NB4 (cell line): ENCODE measurements around the gene MECP2.

ENCODE experiments used
- DNase-seq: peaks from one replicate; pipeline ENCODE4 v3.0.0; 2010; ENCODE audit warnings: low read depth
- H3K4me3 ChIP-seq: one replicate; pipeline ENCODE4 v1.5.1; 2011; ENCODE audit warnings: mild to moderate bottlenecking, low read depth, low read length, moderate library complexity
- MYC ChIP-seq: IDR thresholded peaks from 2 replicates; pipeline ENCODE4 v1.6.1; 2011; ENCODE audit warnings: low read depth, low read length
- POLR2A ChIP-seq: IDR thresholded peaks from 2 replicates; pipeline ENCODE4 v1.6.1; 2011; ENCODE audit warnings: mild to moderate bottlenecking; ENCODE audit not compliant: insufficient read length; ENCODE audit errors: extremely low read depth
- TF ChIP-seq, protein P1 (sequence below): IDR thresholded peaks from one replicate; pipeline ENCODE4 v1.5.1; 2012; ENCODE audit warnings: low read depth, low read length
- TF ChIP-seq, protein P2 (sequence below): IDR thresholded peaks from 2 replicates; pipeline ENCODE4 v1.6.1; 2011; ENCODE audit warnings: low read depth, low read length

Gene MECP2

DNA sequence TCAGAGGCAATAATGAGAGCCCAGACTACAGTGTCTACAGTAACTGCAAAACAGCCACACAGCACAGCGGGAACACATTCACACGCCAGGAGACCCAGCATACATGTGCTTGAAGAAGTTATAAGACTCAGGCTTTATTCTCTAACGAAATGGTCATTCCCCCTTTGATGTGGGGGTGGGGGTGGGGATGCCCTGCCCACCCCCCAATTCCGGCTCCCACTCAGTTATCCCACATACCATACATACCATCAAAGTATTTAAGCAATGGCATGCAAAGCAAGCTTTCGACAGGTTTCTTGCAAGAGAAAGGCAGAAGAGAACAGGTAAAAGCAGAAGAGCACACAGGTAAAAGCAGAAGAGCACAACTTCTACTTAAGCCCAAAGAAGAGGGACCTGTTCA is 3.6 kb downstream of the MECP2 start:
- no peak overlapping the region for H3K4me3 ChIP-seq
- DNase-seq: no peak
- TF ChIP-seq POLR2A (no peak), MYC (no peak)
- TF ChIP-seq, protein P1, sequence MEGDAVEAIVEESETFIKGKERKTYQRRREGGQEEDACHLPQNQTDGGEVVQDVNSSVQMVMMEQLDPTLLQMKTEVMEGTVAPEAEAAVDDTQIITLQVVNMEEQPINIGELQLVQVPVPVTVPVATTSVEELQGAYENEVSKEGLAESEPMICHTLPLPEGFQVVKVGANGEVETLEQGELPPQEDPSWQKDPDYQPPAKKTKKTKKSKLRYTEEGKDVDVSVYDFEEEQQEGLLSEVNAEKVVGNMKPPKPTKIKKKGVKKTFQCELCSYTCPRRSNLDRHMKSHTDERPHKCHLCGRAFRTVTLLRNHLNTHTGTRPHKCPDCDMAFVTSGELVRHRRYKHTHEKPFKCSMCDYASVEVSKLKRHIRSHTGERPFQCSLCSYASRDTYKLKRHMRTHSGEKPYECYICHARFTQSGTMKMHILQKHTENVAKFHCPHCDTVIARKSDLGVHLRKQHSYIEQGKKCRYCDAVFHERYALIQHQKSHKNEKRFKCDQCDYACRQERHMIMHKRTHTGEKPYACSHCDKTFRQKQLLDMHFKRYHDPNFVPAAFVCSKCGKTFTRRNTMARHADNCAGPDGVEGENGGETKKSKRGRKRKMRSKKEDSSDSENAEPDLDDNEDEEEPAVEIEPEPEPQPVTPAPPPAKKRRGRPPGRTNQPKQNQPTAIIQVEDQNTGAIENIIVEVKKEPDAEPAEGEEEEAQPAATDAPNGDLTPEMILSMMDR: no peak
- TF ChIP-seq, protein P2, sequence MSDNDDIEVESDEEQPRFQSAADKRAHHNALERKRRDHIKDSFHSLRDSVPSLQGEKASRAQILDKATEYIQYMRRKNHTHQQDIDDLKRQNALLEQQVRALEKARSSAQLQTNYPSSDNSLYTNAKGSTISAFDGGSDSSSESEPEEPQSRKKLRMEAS: no peak

DNA sequence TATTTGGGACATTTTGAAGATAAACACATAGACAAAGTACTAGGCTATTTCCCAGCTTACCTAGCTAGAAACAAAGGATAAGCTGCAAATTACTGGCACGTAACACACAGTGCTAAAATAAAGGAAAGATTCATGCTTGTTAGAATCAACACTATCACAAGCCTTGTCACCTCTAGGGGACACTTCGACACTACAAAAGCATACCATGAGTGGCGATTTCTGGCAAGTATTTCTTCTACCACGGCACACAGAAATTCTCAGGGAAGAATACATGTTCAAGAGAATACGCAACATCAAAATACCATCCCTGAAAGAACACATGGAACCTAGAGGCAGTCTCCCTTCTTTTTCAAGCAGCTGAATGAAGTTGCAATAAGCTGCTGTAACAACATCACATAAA is 5.1 kb downstream of the MECP2 start:
- H3K4me3 ChIP-seq: no peak overlapping the region
- TF ChIP-seq, protein P1: no peak
- TF ChIP-seq POLR2A (no peak), MYC (no peak)
- TF ChIP-seq, protein P2: no peak
- DNase-seq: peak; percentile 7

DNA sequence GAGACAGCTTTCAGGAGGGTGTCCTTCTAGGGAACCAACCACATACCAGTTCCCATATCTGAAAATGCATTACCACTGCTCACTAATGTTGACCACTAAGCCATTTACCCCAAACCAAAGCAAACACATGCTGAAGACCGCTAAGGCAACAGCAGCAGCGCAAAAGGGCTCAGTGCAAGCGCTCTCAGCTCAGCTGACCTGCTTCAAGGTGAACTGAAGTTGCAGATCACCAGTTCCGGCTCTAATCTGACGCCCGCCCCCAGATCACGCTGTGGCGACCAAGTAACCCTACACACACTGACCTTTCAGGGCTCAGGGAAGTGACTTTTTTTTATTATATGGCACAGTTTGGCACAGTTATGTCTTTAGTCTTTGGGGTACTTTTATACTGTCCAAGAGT is 5.8 kb downstream of the MECP2 start:
- H3K4me3 ChIP-seq: no peak overlapping the region
- TF ChIP-seq MYC (no peak), POLR2A (no peak)
- TF ChIP-seq, protein P2: no peak
- TF ChIP-seq, protein P1: no peak
- no peak for DNase-seq

DNA sequence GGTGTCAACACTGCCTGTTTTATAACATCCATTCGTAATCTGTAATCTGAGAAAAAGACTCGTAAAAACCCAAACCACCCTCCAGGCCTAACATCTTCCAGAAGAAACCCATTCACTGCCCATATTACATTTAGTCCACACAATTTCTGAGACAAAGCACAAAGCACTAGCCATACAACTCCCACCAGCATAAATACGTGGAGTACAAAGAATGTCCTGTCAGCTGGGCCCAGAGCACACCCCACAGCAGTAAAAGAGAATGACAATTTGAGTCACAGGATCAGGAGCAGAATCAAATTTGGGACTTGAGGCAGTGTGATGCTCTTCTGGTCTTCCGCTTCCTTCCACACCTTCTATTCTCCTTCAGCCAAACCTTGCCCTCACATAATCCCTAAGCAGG is 6.8 kb downstream of the MECP2 start:
- H3K4me3 ChIP-seq: no peak overlapping the region
- no peak for DNase-seq
- no peak for TF ChIP-seq POLR2A
- TF ChIP-seq MYC: no peak
- TF ChIP-seq, protein P2: no peak

DNA sequence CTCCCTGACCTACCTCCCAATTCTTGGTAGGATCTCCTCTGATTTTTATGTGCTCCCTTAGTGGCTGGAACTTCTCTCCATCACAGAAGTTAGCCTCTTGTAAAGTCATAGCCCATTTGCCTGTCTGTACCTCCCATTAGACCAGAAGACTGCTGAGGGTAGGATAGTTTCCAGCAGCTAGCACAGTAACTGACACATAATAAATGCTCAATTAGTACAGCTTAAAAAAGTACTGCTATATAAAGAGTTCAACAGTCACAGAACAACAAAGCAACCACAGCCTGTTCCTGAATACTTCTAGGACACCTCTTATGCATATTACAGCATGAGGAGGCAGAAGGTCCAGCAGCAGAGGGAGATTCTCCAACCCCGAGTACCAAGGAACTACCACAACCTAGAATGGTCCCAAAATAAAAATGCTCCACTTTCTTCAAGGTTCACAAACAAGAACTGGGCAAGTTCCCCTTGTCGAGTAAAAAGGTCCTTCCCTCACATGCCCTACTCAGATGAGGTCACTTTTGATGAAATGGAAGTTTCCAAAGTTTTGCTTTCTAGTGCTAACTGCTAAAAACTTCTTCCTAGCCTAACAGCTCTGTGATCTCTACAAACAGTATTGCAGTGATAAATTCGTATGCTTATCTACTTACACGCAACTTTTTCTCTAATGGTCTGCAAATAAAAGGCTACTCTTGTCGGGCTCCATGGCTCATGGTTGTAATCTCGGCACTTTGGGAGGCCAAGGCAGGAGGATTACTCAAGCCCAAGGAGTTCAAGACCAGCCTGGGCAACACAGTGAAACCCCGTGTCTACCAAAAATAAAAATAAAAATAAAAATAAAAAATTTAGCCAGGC is 12.8 kb downstream of the MECP2 start:
- TF ChIP-seq POLR2A (no peak), MYC (no peak)
- TF ChIP-seq, protein P2: no peak
- TF ChIP-seq, protein P1: no peak
- DNase-seq: no peak

DNA sequence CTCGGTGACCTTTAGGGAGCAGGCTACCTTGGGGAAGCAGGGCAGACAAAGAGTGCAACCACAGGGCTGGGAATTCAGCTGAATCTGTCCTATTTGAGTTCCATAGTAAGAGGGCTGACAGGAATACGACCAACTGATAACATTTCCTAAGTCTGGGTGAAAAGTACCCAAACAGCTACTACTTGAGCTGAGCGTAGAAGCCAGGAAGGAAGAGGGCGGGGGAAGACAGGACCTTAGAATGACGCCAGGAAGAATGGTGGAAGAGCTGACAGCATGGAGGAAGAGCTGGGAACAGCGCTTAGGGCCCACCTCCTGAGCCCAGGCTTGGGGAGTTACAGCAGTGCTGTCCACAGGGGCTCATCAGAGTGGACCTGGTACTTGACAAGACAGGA is 14.4 kb downstream of the MECP2 start:
- no peak overlapping the region for H3K4me3 ChIP-seq
- TF ChIP-seq, protein P2: no peak
- TF ChIP-seq POLR2A (no peak), MYC (no peak)
- TF ChIP-seq, protein P1: no peak

More for the DNA sequence above, 12.8 kb downstream of the MECP2 start:
- H3K4me3 ChIP-seq: no peak overlapping the region

More for the DNA sequence above, 14.4 kb downstream of the MECP2 start:
- DNase-seq: no peak
